Progenitor cell of endocrine pancreas (in vitro differentiated cells): ENCODE measurements around the gene TEX22. TPM values are rescaled to one million over a fixed set of nuclear protein-coding genes. Genes with fewer than 3 reads are reported as not detected.

Experiments used
- DNase-seq: peaks from one replicate; pipeline ENCODE4 v3.0.0; 2021; ENCODE audit warnings: low spot score; ENCODE audit not compliant: unreplicated experiment
- H3K27ac Mint-ChIP-seq: 2 replicates; pipeline ENCODE4 v1.8.0; 2021; ENCODE audit warnings: mild to moderate bottlenecking, moderate library complexity, mixed read lengths
- H3K27me3 Mint-ChIP-seq: 2 replicates; pipeline ENCODE4 v1.8.0; 2021; ENCODE audit warnings: mixed read lengths
- H3K36me3 Mint-ChIP-seq: 2 replicates; pipeline ENCODE4 v1.8.0; 2022; ENCODE audit warnings: mixed read lengths; ENCODE audit not compliant: insufficient read depth
- H3K4me1 Mint-ChIP-seq: 2 replicates; pipeline ENCODE4 v1.8.0; 2021; ENCODE audit warnings: low read depth, mixed read lengths
- H3K4me3 Mint-ChIP-seq: 2 replicates; pipeline ENCODE4 v1.8.0; 2021; ENCODE audit warnings: low read depth, mild to moderate bottlenecking, moderate library complexity, mixed read lengths
- H3K9me3 Mint-ChIP-seq: 2 replicates; pipeline ENCODE4 v1.8.0; 2021; ENCODE audit warnings: low read depth, mixed read lengths
- total RNA-seq: library from RNA; stranded (reverse); gene quantifications from 2 replicates; pipeline ENCODE4 v1.2.1, GENCODE V29; 2021
- TF ChIP-seq, protein P1 (sequence below): fragments of 200-600 bp; sonication (generic); IDR thresholded peaks from one replicate; pipeline ENCODE4 v1.5.0; 2021; ENCODE audit warnings: antibody characterized with exemption, mild to moderate bottlenecking; ENCODE audit not compliant: unreplicated experiment

The TEX22 gene
- total RNA-seq, 1 donor from 2014 or later = 2.4 TPM

DNA sequence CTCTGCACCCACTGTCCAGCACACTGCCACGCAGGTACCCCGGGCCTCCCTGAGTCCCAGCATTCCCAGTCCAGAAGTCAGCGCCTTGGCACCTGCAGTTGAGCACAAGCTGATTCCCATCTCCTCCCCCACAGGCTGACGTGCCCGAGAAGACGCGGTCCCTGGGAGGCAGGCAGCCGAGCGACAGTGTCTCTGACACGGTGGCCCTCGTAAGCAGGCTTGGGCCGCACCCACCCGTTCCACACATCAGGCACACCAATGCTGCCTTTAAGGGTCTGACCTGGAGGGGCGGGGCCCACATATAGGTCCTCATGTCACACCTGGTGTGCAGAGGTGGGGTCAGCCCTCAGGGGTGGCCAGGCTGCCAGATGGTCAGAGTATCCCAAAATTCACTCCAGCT is 18.4 kb upstream of the TEX22 start:
- TF ChIP-seq, protein P1, sequence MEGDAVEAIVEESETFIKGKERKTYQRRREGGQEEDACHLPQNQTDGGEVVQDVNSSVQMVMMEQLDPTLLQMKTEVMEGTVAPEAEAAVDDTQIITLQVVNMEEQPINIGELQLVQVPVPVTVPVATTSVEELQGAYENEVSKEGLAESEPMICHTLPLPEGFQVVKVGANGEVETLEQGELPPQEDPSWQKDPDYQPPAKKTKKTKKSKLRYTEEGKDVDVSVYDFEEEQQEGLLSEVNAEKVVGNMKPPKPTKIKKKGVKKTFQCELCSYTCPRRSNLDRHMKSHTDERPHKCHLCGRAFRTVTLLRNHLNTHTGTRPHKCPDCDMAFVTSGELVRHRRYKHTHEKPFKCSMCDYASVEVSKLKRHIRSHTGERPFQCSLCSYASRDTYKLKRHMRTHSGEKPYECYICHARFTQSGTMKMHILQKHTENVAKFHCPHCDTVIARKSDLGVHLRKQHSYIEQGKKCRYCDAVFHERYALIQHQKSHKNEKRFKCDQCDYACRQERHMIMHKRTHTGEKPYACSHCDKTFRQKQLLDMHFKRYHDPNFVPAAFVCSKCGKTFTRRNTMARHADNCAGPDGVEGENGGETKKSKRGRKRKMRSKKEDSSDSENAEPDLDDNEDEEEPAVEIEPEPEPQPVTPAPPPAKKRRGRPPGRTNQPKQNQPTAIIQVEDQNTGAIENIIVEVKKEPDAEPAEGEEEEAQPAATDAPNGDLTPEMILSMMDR = no peak
- H3K9me3 Mint-ChIP-seq = no peaks in the 10 kb centered on the region
- no peak overlapping the region for H3K27ac Mint-ChIP-seq
- H3K4me3 Mint-ChIP-seq = no peak overlapping the region
- peaks cover 4% of the 10 kb centered on the region for H3K36me3 Mint-ChIP-seq
- no peak for DNase-seq
- H3K4me1 Mint-ChIP-seq = peaks cover 4% of the 10 kb centered on the region
- H3K27me3 Mint-ChIP-seq = no peaks in the 10 kb centered on the region

DNA sequence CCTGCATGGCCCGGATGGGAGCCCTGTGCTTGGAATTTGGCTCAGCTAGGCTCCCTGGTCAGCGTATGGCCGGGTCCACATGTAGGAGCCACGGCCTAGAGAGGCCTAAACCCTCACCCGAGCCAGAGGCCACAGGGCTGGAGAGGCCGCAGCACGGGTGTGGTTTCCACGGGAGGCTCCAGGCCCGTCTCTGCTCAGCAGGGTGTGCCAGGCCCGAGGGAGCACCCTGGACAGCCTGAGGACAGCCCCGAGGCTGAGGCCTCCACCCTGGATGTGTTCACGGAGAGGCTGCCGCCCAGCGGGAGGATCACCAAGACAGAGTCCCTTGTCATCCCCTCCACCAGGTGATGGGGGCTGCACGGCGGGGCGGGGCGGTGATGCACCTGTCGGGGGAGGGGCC is 17.6 kb upstream of the TEX22 start:
- Mint-ChIP-seq H3K27me3 (no peaks in the 10 kb centered on the region), H3K36me3 (peaks cover 6% of the 10 kb centered on the region), H3K27ac (no peak overlapping the region), H3K4me3 (no peak overlapping the region), H3K4me1 (peaks cover 4% of the 10 kb centered on the region), H3K9me3 (no peaks in the 10 kb centered on the region)
- TF ChIP-seq, protein P1 = no peak
- no peak for DNase-seq

DNA sequence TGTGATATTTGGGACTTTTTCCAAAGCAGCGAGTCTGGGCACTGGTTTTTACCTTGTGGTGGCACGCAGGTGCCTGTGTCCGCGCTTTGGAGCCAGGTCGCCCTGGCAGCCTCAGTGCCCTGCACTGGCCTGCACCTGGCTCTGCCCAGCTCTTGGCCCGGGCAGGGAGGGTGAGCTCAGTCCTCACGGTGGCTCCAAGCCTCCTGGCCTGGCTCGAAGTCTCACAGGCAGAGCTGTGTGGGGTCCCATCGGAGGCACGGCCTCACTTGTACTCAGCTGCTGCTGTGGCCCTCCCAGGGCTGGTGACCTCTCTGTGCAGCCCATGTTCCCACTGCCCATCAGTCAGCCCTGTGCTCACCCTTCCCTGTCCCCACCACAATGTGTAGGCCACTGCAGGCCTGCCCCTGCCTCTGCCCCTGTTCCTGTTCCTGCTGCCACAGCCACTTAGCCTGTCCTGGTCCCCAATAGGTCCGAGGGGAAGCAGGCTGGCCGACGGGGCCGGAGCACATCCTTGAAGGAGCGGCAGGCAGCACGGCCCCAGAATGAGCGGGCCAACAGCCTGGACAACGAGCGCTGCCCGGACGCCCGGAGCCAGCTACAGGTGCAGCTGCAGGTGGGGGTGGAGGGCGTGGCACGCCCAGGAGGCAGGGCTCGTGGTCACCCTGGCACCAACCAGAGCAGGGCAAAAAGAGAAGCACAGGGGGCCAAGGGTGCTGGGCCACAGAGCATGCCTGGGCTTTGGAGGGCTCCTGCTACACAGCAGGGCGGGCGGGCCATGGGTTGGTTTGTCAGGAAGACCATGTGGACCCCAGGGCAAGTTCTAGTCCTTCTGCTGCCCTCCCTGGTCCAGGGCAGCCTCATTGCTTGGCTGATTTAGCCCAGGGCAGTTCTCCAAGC is 16.6 kb upstream of the TEX22 start:
- Mint-ChIP-seq H3K36me3 (peaks cover 6% of the 10 kb centered on the region), H3K27me3 (no peaks in the 10 kb centered on the region), H3K9me3 (no peaks in the 10 kb centered on the region), H3K4me3 (no peak overlapping the region), H3K4me1 (peaks cover 4% of the 10 kb centered on the region), H3K27ac (no peak overlapping the region)
- TF ChIP-seq, protein P1 = no peak
- DNase-seq = no peak

DNA sequence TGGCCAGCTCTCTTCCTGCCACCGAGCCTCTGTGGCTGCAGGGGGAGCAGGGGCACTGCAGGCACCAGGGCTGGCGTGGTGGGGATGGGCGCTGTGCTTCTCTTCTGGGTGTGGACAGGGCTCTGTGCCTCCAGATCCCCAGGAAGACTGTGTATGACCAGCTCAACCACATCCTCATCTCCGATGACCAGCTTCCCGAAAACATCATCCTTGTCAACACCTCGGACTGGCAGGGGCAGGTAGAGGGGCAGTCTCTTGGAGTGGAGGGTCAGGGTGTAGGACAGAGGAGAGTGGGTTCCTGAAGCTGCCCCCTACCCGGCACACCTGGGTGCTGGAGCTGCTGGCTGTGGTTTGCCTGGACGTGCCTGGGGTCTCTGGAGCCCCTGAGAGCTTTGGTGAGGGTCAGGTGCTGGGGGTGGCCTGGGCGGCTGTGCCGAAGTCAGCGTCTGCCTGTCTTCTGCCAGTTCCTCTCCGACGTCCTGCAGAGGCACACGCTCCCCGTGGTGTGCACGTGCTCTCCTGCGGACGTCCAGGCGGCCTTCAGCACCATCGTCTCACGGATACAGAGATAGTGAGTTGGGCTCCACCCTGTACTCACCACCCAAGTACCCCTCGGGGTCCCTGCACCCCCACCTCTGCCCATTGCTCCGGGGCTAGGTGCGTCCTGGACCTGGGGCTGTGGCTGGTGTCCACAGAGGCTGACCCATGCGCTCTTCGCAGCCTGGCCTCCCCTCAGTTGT is 15.8 kb upstream of the TEX22 start:
- no peak overlapping the region for H3K4me3 Mint-ChIP-seq
- H3K27me3 Mint-ChIP-seq = no peaks in the 10 kb centered on the region
- H3K36me3 Mint-ChIP-seq = peaks cover 6% of the 10 kb centered on the region
- H3K4me1 Mint-ChIP-seq = peaks cover 4% of the 10 kb centered on the region
- no peaks in the 10 kb centered on the region for H3K9me3 Mint-ChIP-seq
- no peak overlapping the region for H3K27ac Mint-ChIP-seq
- TF ChIP-seq, protein P1 = no peak
- no peak for DNase-seq

DNA sequence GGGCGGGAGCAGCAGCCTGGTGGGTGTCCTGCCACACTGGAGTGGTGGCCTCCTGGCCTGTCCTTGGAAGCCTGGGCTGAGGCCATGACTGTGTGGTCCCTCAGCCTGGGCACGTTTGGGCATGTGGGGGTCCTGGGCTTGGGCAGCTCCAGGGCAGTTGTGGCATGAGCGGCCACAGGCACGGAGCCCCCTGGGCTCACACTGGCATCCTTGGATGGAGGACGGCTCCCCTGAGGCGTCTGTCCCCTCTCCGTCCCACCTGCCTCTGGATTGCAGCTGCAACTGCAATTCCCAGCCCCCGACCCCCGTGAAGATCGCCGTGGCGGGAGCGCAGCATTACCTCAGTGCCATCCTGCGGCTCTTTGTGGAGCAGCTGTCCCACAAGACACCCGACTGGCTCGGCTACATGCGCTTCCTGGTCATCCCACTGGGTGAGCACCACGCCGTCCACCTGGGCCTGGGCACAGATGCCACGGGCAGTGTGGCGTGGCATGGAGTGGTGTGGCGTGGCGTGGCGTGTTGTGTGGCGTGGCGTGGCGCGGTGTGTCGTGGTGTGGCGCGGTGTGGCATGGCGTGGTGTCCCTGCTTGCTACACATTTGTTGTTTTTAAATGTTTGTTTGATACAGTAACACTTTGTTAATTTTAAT is 15.1 kb upstream of the TEX22 start:
- DNase-seq = no peak
- Mint-ChIP-seq H3K27ac (no peak overlapping the region), H3K36me3 (peaks cover 6% of the 10 kb centered on the region), H3K9me3 (no peaks in the 10 kb centered on the region), H3K27me3 (no peaks in the 10 kb centered on the region), H3K4me1 (peaks cover under 1% of the 10 kb centered on the region), H3K4me3 (no peak overlapping the region)
- TF ChIP-seq, protein P1 = no peak
